GM23338 (cell line): ENCODE results near the gene CCDC92. TPM values are rescaled to one million over a fixed set of nuclear protein-coding genes. Genes with fewer than 3 reads are reported as not detected.

Experiments
- ATAC-seq: fragments of 200-7000 bp; cut with Tn5 transposase; 3 replicates; pipeline ENCODE4 v1.9.1; 2020
- DNase-seq: peaks from one replicate; pipeline ENCODE4 v3.0.0-alpha.2; 2015; ENCODE audit warnings: low spot score
- H2AFZ ChIP-seq: fragments of 200-600 bp; sonication (generic); 2 replicates; pipeline ENCODE4 v1.8.0; 2016; ENCODE audit warnings: antibody characterized with exemption, mild to moderate bottlenecking, moderate library complexity
- H3F3A ChIP-seq: fragments of 200-600 bp; sonication (generic); replicated peaks from 2 replicates; pipeline ENCODE4 v1.8.0; 2017; ENCODE audit warnings: antibody characterized with exemption, mixed run types, low read depth
- H3K27ac ChIP-seq: fragments of 200-600 bp; sonication (generic); 2 replicates; pipeline ENCODE4 v1.6.1; 2016; ENCODE audit warnings: low read depth
- H3K27me3 ChIP-seq: fragments of 200-600 bp; sonication (generic); 2 replicates; pipeline ENCODE4 v1.8.0; 2016; ENCODE audit warnings: mild to moderate bottlenecking, mixed run types, moderate library complexity; ENCODE audit not compliant: insufficient read depth
- H3K36me3 ChIP-seq: fragments of 200-600 bp; sonication (generic); 2 replicates; pipeline ENCODE4 v1.8.0; 2016; ENCODE audit warnings: mild to moderate bottlenecking; ENCODE audit not compliant: insufficient read depth
- H3K4me1 ChIP-seq: fragments of 200-600 bp; sonication (generic); 2 replicates; pipeline ENCODE4 v1.8.0; 2016; ENCODE audit warnings: mild to moderate bottlenecking, moderate library complexity; ENCODE audit not compliant: insufficient read depth
- H3K4me2 ChIP-seq: fragments of 200-600 bp; sonication (generic); 2 replicates; pipeline ENCODE4 v1.7.1; 2017; ENCODE audit warnings: mixed run types
- H3K4me3 ChIP-seq: fragments of 200-600 bp; sonication (generic); 2 replicates; pipeline ENCODE4 v1.6.1; 2016; ENCODE audit warnings: mixed run types
- H3K79me2 ChIP-seq: fragments of 200-600 bp; sonication (generic); replicated peaks from 2 replicates; pipeline ENCODE4 v1.8.0; 2017; ENCODE audit warnings: mild to moderate bottlenecking; ENCODE audit not compliant: insufficient read depth
- H3K9me2 ChIP-seq: fragments of 200-600 bp; sonication (generic); 2 replicates; pipeline ENCODE4 v1.8.0; 2017; ENCODE audit not compliant: insufficient read depth
- H4K20me1 ChIP-seq: fragments of 200-600 bp; sonication (generic); replicated peaks from 2 replicates; pipeline ENCODE4 v1.8.0; 2017; ENCODE audit warnings: mild to moderate bottlenecking; ENCODE audit not compliant: insufficient read depth
- H3K27ac Mint-ChIP-seq: 2 replicates; pipeline ENCODE4 v1.8.0; 2020; ENCODE audit warnings: inconsistent platforms, mild to moderate bottlenecking, moderate library complexity, mixed read lengths
- H3K27me3 Mint-ChIP-seq: 3 replicates; pipeline ENCODE4 v1.8.0; 2022; ENCODE audit warnings: low read depth, mild to moderate bottlenecking, moderate library complexity, mixed read lengths, inconsistent platforms; ENCODE audit not compliant: insufficient read depth, poor library complexity
- H3K36me3 Mint-ChIP-seq: 3 replicates; pipeline ENCODE4 v1.8.0; 2021; ENCODE audit warnings: low read depth, mild to moderate bottlenecking, inconsistent platforms, moderate library complexity, mixed read lengths
- H3K4me1 Mint-ChIP-seq: 3 replicates; pipeline ENCODE4 v1.8.0; 2020; ENCODE audit warnings: mild to moderate bottlenecking, inconsistent platforms, mixed read lengths
- H3K4me3 Mint-ChIP-seq: 3 replicates; pipeline ENCODE4 v1.8.0; 2021; ENCODE audit warnings: moderate library complexity, mild to moderate bottlenecking, inconsistent platforms, mixed read lengths
- H3K9me3 Mint-ChIP-seq: 3 replicates; pipeline ENCODE4 v1.8.0; 2020; ENCODE audit warnings: moderate library complexity, mild to moderate bottlenecking, inconsistent platforms, mixed read lengths
- CREB1 ChIP-seq: fragments of 250-450 bp; sonication (Bioruptor Pico); IDR thresholded peaks from 2 replicates; pipeline ENCODE4 v1.5.0; 2020; ENCODE audit warnings: low read depth, mild to moderate bottlenecking, moderate library complexity
- EZH2 ChIP-seq: fragments of 200-600 bp; sonication (generic); IDR thresholded peaks from one replicate; pipeline ENCODE4 v1.8.0; 2017; ENCODE audit warnings: antibody characterized with exemption, mild to moderate bottlenecking, low read depth; ENCODE audit not compliant: unreplicated experiment
- EZH2phosphoT487 ChIP-seq: fragments of 200-600 bp; sonication (generic); IDR thresholded peaks from one replicate; pipeline ENCODE4 v1.8.1; 2018; ENCODE audit warnings: antibody characterized with exemption; ENCODE audit not compliant: unreplicated experiment
- JUNB ChIP-seq: IDR thresholded peaks from one replicate; pipeline ENCODE4 v1.6.1; 2016; ENCODE audit warnings: antibody characterized with exemption; ENCODE audit not compliant: unreplicated experiment
- NANOG ChIP-seq: IDR thresholded peaks from 2 replicates; pipeline ENCODE4 v1.6.1; 2016; ENCODE audit warnings: antibody characterized with exemption, borderline replicate concordance
- REST ChIP-seq: IDR thresholded peaks from one replicate; pipeline ENCODE4 v1.6.1; 2018; ENCODE audit warnings: antibody characterized with exemption; ENCODE audit not compliant: unreplicated experiment
- STAT1 ChIP-seq: IDR thresholded peaks from one replicate; pipeline ENCODE4 v1.6.1; 2016; ENCODE audit warnings: antibody characterized with exemption; ENCODE audit not compliant: unreplicated experiment
- ZNF114 ChIP-seq: fragments of 250-450 bp; sonication (Bioruptor Pico); IDR thresholded peaks from 2 replicates; pipeline ENCODE4 v1.5.0; 2020; ENCODE audit warnings: mild to moderate bottlenecking, moderate library complexity
- ZNF331 ChIP-seq: fragments of 250-450 bp; sonication (Bioruptor Pico); IDR thresholded peaks from 2 replicates; pipeline ENCODE4 v1.5.0; 2020; ENCODE audit warnings: low read depth, mild to moderate bottlenecking, moderate library complexity
- polyA plus RNA-seq: library from polyadenylated mRNA; unstranded; fragments of >200 nt; fragmentation: Nextera tagmentation; extraction: Ambion mirVana; gene quantifications from 2 replicates; pipeline ENCODE4 v1.2.1, GENCODE V29; 2016
- total RNA-seq: library from RNA; depleted of rRNA; stranded (reverse); fragments of >200 nt; shearing (Covaris generic); gene quantifications from 2 replicates; pipeline ENCODE4 v1.2.3, GENCODE V29; 2014
- TF ChIP-seq, protein P1 (sequence below): IDR thresholded peaks from 2 replicates; pipeline ENCODE4 v1.6.1; 2016; ENCODE audit warnings: antibody characterized with exemption
- TF ChIP-seq, protein P2 (sequence below): fragments of 250-450 bp; sonication (Bioruptor Pico); IDR thresholded peaks from 2 replicates; pipeline ENCODE4 v1.5.0; 2020; ENCODE audit warnings: mild to moderate bottlenecking, moderate library complexity

CCDC92 gene
- total and polyA plus RNA-seq, 2 experiments from 2014 or later: 0.08 to 0.31 TPM

DNA sequence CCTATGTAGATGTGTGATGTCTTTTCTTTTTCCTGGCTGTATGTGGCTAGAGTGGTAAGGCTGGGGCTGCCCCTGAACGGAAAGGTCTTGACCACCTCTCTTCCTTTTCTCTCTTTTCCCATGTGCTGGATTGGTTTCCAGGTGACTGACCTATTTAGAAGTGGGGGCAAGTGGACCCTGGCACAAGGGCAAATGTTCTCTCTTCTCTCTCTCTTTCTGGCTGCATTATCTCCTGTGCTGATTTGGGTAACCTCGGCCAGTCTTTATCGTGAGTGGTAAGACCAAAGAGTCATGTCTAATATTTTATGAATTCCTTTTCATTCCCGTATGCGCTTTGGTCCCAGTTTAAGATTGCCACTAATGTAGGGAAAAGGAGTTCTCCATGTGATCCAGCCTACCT is 16.5 kb upstream of the CCDC92 start:
- H3K79me2 ChIP-seq: 0 out of 2 replicates have a peak, but pooled peaks cover 8% of the 10 kb centered on the region
- no peak overlapping the region for H2AFZ ChIP-seq
- no peaks in the 10 kb centered on the region for H3K36me3 ChIP-seq
- H3K27ac ChIP-seq: no peak overlapping the region
- no peak for DNase-seq
- no peak overlapping the region for H3K4me3 ChIP-seq
- Mint-ChIP-seq H3K27me3 (no peaks in the 10 kb centered on the region), H3K4me3 (no peak overlapping the region), H3K27ac (no peak overlapping the region), H3K4me1 (peaks cover 2% of the 10 kb centered on the region; the same call in 1 of the 3 replicates), H3K9me3 (no peaks in the 10 kb centered on the region), H3K36me3 (peaks cover 11% of the 10 kb centered on the region; the same call in 2 of the 3 replicates)
- ATAC-seq: no peak
- no peak overlapping the region for H3K4me2 ChIP-seq
- H3K27me3 ChIP-seq: no peaks in the 10 kb centered on the region
- TF ChIP-seq ZNF331: no peak
- H3K4me1 ChIP-seq: no peaks in the 10 kb centered on the region
- H3K9me2 ChIP-seq: no peaks in the 10 kb centered on the region
- no peaks in the 10 kb centered on the region for H3F3A ChIP-seq
- H4K20me1 ChIP-seq: peaks cover 18% of the 10 kb centered on the region

GRCh38 chr12:123987022-123987421 is 14.4 kb upstream of the CCDC92 start:
- Histone ChIP-seq H3K36me3 (no peaks in the 10 kb centered on the region), H3K27ac (no peak overlapping the region), H3K79me2 (0 out of 2 replicates have a peak, but pooled peaks cover 8% of the 10 kb centered on the region), H3K4me3 (no peak overlapping the region), H2AFZ (no peak overlapping the region), H3K4me2 (no peak overlapping the region), H3K9me2 (no peaks in the 10 kb centered on the region), H3F3A (no peaks in the 10 kb centered on the region), H4K20me1 (peaks cover 14% of the 10 kb centered on the region), H3K27me3 (no peaks in the 10 kb centered on the region), H3K4me1 (no peaks in the 10 kb centered on the region)
- Mint-ChIP-seq H3K4me3 (no peak overlapping the region), H3K36me3 (peaks cover 11% of the 10 kb centered on the region; the same call in 2 of the 3 replicates), H3K9me3 (no peaks in the 10 kb centered on the region), H3K27ac (no peak overlapping the region), H3K4me1 (peaks cover 4% of the 10 kb centered on the region), H3K27me3 (no peaks in the 10 kb centered on the region)
- ATAC-seq: no peak
- DNase-seq: no peak
- TF ChIP-seq ZNF114 (CRISPR knock-in tag) (no peak), ZNF331 (no peak), REST (no peak), CREB1 (CRISPR knock-in tag) (no peak), NANOG (no peak), EZH2phosphoT487 (no peak), EZH2 (no peak), JUNB (no peak), STAT1 (no peak)
- TF ChIP-seq, protein P1, sequence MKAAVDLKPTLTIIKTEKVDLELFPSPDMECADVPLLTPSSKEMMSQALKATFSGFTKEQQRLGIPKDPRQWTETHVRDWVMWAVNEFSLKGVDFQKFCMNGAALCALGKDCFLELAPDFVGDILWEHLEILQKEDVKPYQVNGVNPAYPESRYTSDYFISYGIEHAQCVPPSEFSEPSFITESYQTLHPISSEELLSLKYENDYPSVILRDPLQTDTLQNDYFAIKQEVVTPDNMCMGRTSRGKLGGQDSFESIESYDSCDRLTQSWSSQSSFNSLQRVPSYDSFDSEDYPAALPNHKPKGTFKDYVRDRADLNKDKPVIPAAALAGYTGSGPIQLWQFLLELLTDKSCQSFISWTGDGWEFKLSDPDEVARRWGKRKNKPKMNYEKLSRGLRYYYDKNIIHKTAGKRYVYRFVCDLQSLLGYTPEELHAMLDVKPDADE: no peak
- TF ChIP-seq, protein P2, sequence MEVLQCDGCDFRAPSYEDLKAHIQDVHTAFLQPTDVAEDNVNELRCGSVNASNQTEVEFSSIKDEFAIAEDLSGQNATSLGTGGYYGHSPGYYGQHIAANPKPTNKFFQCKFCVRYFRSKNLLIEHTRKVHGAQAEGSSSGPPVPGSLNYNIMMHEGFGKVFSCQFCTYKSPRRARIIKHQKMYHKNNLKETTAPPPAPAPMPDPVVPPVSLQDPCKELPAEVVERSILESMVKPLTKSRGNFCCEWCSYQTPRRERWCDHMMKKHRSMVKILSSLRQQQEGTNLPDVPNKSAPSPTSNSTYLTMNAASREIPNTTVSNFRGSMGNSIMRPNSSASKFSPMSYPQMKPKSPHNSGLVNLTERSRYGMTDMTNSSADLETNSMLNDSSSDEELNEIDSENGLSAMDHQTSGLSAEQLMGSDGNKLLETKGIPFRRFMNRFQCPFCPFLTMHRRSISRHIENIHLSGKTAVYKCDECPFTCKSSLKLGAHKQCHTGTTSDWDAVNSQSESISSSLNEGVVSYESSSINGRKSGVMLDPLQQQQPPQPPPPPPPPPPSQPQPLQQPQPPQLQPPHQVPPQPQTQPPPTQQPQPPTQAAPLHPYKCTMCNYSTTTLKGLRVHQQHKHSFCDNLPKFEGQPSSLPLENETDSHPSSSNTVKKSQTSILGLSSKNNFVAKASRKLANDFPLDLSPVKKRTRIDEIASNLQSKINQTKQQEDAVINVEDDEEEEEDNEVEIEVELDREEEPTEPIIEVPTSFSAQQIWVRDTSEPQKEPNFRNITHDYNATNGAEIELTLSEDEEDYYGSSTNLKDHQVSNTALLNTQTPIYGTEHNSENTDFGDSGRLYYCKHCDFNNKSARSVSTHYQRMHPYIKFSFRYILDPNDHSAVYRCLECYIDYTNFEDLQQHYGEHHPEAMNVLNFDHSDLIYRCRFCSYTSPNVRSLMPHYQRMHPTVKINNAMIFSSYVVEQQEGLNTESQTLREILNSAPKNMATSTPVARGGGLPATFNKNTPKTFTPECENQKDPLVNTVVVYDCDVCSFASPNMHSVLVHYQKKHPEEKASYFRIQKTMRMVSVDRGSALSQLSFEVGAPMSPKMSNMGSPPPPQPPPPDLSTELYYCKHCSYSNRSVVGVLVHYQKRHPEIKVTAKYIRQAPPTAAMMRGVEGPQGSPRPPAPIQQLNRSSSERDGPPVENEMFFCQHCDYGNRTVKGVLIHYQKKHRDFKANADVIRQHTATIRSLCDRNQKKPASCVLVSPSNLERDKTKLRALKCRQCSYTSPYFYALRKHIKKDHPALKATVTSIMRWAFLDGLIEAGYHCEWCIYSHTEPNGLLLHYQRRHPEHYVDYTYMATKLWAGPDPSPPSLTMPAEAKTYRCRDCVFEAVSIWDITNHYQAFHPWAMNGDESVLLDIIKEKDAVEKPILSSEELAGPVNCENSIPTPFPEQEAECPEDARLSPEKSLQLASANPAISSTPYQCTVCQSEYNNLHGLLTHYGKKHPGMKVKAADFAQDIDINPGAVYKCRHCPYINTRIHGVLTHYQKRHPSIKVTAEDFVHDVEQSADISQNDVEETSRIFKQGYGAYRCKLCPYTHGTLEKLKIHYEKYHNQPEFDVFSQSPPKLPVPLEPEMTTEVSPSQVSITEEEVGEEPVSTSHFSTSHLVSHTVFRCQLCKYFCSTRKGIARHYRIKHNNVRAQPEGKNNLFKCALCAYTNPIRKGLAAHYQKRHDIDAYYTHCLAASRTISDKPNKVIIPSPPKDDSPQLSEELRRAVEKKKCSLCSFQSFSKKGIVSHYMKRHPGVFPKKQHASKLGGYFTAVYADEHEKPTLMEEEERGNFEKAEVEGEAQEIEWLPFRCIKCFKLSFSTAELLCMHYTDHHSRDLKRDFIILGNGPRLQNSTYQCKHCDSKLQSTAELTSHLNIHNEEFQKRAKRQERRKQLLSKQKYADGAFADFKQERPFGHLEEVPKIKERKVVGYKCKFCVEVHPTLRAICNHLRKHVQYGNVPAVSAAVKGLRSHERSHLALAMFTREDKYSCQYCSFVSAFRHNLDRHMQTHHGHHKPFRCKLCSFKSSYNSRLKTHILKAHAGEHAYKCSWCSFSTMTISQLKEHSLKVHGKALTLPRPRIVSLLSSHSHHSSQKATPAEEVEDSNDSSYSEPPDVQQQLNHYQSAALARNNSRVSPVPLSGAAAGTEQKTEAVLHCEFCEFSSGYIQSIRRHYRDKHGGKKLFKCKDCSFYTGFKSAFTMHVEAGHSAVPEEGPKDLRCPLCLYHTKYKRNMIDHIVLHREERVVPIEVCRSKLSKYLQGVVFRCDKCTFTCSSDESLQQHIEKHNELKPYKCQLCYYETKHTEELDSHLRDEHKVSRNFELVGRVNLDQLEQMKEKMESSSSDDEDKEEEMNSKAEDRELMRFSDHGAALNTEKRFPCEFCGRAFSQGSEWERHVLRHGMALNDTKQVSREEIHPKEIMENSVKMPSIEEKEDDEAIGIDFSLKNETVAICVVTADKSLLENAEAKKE: no peak
